HG03025 (cell line): ENCODE data around the gene FCER2.

Experiments used
- ATAC-seq: cut with Tn5 transposase; IDR thresholded peaks from one replicate; pipeline ENCODE4 v1.9.1; 2021; ENCODE audit warnings: mild to moderate bottlenecking, moderate library complexity; ENCODE audit not compliant: unreplicated experiment, low FRiP score

The FCER2 gene

DNA sequence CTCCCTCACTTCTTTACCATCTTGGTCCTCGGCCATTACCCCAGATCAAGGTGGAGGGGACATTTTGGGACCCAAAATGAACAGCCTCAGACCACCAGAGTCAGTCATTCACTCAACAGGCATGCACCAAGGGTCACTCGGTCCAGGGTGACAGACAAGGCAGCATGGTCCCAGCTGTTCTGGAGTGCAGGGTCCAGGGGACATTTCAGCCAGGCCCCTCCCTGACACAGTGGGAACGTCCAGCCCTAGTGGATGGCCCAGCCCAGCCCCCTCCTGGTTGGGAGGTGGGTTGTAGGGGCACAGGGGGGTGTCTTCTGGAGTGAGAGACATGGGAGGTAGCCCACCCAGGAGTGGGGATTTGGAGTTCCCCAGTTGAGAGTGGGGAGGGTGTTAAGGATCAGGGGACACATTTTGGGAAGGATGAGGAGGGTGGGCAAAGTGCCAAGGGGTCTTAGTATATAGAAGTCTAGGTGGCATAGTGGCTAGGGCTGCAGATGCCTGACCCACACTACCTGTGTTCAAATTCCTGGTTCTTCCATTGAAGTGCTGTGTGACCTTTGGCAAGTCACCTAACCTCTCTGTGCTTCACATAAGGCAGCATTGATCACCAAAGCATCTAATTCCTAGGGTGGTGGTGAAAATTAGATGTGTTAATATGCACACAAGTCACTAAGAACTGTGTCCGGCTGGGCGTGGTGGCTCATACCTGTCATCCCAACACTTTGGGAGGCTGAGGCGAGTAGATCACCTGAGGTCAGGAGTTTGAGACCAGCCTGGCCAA, 2.5 kb upstream of the FCER2 start:
- ATAC-seq: no peak

DNA sequence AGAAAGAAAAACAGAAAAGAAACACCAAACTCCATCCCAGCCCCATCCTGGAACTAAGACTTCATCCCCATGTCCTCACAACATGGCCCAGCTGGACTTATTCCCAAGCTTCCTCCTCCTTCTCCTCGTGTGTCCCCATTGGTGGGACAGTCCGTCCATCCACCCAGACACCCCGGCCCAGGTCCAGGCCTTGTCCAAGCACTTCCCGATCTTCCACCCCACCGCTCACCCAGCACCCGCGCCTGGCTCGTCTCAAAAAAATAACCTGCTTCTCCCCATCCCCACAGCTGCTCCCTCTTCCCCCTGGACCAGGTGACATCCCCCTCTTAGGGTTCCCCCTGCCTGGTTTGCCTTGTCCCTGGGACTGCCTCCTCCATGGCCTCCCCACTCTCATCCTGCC, 1.4 kb upstream of the FCER2 start:
- ATAC-seq: no peak

DNA sequence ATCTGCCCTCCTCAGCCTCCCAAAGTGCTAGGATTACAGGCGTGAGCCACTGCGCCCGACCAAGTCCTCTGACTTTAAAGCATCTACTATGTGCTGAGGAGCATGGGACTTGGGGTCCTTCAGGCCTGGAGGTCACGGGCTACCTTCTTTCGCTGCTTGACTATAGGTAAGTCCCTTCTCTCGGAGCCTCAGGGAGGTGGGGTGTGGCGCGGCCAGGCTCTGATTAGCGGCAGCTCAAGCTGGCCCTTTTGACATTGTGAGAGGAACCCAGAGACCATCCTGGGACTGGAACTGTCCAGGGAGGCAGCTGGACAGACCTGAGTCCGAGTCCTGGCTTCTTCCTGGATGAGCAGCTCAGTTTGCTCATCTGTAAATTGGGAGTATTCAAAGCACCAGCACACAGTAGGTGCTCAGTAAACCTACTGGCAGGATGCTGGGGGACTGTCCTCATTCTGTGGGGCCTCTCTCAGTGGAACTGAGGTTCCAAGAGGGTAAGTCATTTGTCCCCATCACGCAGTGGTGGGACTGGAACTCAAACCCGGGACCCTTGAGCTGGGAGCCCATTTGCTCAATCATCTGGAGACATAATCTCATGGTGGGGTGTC, 780 bp downstream of the FCER2 start:
- ATAC-seq: no peak

DNA sequence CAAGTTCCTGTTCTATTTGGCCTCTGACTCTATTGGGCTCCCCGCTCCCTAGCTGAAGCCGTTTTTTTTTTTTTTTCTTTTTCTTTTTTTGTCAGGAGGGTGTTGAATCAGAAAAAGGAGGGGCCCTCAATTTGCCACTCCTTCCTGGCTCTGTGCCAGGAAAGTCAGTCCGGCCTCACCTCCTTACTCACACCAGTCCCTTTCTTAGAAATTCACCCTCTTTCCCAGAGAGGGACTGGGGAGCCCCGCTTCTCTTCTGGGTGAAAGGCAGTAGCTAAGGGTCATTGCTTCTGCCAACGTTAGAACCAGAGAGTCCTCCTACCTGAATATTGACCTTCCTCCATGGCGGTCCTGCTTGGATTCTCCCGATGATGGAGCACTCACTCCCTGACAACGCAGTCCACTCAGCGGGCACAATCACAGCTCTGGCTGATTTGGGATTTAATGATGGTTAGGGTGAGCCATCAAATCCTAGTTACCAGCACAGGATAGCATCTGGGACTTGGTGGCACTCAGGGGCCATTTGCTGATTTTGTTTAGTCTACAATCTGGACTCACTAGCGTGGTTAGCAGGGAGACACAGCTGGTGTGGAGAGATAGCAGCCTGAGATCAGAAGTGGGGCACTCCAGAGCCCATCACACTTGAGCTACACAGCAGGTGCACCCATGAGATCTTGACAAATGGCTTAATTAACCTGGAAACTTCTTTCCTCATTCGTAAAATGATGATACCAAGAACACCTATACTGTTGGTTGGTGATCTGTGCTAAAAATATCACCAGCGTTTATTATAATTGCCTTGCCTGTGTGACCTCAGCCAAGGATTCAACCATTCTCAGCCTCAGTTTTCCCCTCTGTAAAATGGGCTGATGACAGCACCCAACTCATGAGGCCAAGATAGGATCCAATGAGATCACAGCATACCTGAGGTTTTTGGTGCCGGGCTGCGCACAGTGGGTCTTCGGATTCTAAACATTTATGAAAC, 2.2 kb downstream of the FCER2 start:
- ATAC-seq: no peak

DNA sequence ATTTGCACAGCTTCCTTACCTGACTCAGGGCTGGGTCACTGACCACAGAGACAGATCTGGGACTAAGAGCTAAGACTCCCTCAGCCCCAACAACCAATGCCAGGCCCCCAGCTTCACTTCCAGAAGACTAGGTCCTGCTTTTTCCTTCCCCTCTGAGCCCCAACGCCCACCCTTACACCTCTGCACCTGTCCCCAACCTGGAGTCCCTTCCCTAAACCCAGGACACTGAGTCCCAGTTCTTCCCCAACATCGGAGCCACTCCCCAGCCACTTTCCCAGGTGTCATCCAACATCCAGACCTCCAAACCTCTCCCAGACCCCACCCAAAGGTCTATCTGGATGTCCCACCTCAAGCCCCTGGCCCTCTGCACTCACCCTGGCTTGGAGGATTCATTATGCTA, 2.9 kb downstream of the FCER2 start:
- ATAC-seq: no peak

DNA sequence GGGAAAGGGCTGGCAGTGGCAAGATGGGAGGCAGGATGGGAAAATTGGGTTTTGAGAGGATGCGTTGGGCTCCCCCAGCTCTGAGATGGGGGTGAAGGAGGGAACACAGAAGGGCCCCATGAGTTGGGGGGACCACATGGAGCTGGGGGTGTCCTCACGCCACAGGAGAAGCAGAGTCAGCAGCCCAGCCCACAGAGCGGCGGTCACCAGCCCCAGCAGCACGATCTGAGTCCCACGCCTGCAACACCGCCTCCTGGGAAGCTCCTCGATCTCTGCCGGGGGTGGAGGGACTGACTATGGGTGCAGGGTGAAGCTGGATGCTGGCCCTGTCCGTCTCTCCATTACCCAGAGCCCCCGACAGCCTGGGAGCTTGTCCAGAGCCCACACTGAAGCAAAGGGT, 3.3 kb downstream of the FCER2 start:
- no peak for ATAC-seq

DNA sequence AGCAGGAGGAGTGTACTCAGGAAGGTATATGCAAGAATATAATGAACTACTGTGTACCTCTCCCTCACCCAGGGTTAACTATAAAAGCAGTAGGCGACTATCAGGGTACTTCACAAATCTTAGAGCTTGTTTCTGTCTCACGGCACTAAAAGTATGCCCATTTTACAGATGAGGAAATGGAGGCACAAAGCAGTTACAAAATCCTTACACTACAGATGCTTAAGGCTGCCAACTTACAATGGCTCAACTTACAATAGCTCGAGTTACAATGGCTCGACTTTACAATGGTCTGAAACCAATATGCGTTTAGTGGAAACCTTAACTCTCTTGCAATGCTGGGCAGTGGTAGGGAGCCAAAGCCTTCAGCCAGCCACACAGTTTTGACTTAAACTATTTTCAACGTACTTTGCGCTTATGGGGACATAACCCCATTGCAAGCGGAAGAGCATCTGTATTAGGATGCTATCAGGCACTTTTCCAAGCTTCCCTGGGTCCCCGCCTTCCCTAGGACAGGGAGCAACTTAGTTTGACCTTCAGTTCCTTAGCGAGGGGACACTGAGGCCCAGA, 4.1 kb downstream of the FCER2 start:
- no peak for ATAC-seq

DNA sequence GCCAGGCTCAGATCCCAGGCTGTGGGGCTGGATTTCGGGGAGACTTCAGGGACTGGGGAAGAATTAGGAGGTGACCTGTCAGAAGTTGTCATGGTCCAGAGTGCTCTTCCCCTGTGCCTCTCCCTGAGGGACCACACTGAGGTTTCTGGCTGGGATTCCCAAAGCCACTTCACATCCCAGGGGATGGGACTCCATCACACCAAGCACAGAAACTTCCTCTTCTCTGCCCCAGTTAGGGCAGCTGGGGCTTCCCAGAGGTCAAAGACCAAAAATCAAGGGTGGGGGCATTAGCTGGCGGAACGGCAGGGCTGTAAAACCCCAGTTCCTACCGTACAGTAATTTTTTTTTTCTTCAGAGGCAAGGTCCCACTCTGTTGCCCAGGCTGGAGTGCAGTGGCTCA, 7.4 kb downstream of the FCER2 start:
- ATAC-seq: no peak

DNA sequence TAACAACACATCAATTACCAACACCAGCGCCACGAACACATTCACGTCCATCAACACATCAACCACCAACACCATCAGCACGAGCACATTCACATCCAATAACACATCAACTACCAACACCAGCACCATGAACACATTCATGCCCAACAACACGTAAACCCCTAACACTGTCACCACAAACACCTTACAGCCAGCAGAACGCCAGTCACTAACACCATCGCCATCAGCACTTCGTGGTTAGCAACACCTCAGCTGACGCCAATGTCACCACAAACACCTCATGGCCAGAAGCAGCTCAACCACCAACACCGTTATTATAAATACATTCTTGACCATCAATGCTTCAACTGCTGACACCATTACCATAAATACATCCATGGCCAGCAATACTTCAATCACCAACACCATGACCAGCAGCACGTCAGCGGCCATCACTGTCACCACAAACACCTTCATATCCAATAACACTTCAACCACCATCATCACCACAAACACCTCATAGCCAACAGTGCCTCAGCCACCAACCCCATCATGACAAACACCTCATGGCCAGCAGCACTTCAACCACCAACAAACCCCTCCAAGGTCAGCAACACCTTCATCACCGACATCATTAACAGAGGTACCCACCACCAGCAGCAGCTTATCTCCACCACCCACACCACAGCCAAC, 9.4 kb downstream of the FCER2 start:
- no peak for ATAC-seq

DNA sequence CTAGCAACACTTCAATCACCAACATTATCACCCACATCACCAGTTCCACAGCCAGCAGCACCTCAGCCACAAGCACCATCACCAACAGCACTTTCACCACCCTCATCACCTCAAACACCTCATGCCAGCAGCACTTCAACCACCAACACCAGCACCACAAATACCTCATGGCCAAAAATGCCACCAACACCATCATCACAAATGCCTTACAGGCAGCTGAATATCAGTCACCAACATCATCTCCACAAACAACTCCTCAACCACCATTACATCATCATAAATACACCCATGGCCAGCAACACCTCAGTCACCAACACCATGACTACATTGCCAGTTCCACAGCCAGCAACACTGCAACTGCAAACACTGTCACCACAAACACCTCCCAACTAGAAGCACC, 10.4 kb downstream of the FCER2 start:
- no peak for ATAC-seq

DNA sequence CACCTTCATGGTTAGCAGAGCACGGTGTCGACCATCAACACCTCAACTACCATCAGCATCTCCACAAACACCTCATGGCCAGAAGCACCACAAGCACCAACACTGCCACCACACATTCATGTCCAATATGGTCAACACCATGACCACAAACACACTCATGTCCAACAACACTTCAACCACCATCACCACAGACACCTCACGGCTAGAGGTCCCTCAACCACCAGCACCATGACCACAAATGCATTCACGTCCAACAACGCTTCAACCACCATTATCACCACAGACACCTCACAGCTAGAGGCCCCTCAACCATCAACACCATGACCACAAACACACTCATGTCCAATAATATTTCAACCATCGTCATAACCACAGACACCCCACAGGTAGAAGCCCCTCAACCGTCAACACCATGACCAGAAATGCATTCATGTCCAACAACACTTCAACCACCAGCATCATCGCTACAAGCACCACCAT, 11.1 kb downstream of the FCER2 start:
- no peak for ATAC-seq

DNA sequence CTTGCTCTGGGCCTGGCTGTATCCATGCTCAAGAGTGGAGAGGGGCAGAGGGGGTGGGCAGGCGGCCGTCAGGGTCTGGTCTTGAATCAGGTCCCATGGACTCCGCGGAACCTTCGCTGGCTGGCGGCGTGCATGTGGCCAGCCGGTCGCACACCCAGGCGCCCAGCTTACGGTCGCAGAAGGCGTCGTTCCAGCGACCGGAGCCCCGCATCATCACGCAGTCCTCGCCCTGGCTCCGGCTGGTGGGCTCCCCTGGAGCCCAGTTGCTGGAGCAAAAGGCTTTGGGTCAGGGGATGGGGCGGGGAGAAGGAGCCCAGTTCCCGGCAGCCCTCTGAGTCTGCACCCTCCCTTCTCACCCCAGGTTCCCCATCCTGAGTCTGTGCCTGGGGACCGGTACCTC, 12.8 kb downstream of the FCER2 start:
- ATAC-seq: no peak

DNA sequence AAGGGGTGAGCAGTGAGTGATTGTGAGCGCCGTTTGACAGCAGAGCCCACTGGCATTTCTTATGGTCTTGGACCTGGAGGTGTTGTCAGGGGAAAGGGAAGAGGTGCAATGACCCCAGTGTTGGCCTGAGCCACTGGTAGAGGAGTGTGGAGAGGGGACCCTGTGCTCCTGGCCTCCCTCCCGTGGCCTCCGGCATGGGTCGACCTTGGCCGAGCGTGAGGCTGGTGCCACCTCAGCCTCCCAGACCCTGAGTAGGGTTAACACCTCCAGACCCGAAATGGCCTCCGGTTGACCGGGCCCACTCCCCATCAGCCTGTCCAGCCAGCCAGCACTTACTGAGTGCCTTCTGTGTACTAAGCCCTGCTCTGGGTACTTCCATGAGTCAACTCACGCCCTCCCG, 14.8 kb downstream of the FCER2 start:
- ATAC-seq: no peak

DNA sequence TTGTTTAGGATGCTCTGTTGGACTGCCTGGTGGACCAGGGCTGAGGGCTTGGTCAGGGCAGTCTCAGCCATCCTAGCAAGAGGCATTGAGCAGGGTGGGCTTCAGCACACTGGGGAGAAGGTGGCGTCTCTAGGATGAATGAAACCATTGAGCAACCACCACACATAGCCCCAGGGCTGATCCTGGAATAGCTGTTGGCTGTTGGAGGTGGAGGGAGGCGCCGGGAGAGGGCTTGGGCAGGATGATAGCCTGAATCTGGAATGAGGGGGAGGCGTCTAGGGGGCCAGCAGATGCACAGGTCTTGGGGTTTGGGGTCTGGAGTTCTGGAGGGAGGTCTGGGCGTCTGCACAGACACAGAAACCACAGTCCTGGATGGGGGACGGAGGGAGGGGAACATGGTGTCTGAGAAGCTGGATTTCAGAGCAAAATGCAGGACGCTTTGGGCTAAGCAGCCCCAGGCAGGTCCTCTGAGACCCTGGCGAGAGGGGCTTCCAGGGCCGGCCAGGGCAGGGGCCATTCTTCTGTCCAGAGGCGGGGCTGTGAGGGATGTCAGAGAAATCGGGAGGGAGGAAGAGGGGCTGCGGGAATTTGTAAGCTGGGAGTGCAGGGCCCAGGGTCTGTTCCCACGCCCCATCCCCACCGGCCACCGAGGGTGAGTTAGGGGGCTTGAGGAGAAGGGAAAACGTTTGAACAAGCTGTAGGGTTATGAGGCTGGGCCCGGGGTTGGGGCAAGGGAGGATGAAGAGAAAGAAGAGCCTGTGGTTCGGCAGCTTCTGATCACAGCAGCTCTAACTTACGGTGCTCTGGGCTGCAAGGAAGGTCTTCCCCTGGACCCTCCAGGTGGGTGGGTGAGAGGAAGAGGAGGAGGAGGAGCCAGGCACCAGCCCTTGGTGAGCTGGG, 16.1 kb downstream of the FCER2 start:
- no peak for ATAC-seq

DNA sequence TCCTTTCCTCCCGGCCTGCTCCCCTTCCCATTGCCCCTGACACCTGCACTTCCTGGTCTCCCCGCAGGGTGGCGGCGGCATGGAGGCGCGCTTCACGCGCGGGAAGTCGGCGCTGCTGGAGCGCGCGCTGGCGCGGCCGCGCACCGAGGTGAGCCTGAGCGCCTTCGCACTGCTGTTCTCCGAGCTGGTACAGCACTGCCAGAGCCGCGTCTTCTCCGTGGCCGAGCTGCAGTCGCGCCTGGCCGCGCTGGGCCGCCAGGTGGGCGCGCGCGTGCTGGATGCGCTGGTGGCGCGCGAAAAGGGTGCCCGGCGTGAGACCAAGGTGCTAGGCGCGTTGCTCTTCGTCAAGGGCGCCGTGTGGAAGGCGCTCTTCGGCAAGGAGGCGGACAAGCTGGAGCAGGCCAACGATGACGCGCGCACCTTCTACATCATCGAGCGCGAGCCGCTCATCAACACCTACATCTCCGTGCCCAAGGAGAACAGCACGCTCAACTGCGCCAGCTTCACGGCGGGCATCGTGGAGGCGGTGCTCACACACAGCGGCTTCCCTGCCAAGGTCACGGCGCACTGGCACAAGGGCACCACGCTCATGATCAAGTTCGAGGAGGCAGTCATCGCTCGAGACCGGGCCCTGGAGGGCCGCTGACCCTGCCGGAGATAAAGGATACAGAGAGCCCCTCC, 19.6 kb downstream of the FCER2 start:
- ATAC-seq: no peak

DNA sequence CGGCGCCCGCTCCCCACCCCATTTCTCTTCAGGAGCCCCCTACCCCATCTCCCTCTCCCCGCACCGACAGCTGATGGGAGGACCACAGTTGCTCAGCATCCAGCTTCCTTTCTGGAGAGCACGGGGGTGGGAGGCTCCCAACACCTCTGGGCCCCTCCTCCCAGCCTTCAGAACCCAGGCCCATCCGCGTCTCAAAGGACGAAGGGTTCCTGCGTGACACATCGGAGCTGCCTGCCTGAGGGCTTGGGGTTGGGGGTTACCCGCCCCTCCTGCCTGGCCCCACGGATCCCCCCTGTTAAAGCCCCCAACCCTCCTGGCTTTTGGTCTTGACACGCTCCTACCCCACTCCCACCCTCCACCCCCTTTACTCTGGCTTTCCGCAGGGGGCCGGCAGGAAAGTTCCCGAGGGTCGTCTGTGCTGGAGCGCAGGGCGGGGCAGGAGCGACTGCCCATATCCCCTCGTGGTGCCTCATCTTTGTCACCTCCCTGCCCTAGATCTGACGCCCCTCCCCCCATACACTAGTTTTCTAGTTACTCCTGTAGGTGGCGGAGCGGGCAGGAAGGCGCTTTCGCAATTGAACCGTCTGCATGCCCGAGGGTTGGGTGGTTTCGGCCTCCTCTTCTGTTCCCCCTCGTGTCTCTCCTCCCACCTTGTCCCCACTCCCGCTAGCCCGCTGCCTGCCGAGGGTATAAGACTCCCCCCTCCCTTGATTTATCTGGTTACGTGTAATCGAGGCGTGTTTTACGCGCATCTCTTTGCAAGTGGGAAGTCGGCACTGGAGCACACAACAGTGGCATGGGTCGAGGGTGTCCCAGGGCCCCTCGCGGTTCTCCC, 20.4 kb downstream of the FCER2 start:
- no peak for ATAC-seq

DNA sequence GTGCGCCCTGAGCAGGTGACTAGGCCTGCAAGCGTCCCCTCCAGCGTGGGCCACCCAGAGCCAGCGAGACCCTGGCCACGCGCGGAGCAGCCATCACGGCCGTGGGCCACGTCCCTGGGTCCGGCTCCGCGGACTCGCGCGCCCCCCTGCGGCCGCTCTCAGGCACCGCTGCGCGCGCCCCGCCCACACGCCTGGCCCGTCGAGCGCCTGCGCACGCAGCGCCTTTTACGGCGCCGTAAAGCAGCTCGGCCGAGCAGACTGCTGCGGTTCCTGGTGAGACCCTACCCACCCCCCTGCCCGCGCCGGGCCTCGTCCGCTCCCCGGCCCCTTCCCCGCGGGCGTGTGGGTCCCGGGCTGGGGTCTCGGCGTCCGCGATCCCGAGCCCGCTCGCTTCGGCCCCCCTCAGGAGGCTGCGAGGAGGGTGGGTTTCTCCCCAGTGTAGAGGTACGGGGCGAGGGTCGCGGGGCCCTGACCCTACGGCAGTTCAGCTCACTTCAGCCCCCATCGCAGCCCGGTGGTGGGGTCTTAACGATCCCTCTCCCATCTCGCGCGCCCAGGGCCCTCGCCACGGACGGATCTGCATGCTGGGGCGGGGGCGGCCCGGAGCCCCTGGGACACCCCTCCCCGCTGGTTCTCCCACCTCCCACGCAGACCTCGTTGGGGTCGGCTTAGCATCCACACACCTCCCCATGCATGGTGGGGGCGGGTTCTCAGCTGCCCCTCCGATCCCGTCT, 21.2 kb downstream of the FCER2 start, which contains the start of gene TRAPPC5:
Gene TRAPPC5, plus strand, starts transcription at position 228 of the 734 bp plus-strand sequence. CDS start 1,421 bp downstream, outside the sequence.
- peak; percentile 51 for ATAC-seq
